Fibroblast of villous mesenchyme (primary cell): ENCODE results near the gene SCFD1. TPM values are rescaled to one million over a fixed set of nuclear protein-coding genes. Genes with fewer than 3 reads are reported as not detected.
A peak's percentile ranks its signal among the peaks of the same experiment; 100 is the strongest.
"Not testable (repeated sequence)": the region's sequence is repeated elsewhere in the genome, so short reads cannot be mapped to it uniquely, and the experiment has no call there.

Experiments used
- DNase-seq: peaks from one replicate; pipeline ENCODE4 v3.0.0-alpha.2; 2010; ENCODE audit warnings: low read depth
- H3K4me3 ChIP-seq: 2 replicates; pipeline ENCODE4 v1.5.1; 2011; ENCODE audit warnings: low read depth, mild to moderate bottlenecking, low read length
- total RNA-seq: library from RNA; depleted of rRNA; stranded (reverse); fragments of >200 nt; gene quantifications from 2 replicates; pipeline ENCODE4 v1.2.3, GENCODE V29; 2012
- TF ChIP-seq, protein P1 (sequence below): IDR thresholded peaks from 2 replicates; pipeline ENCODE4 v1.5.1; 2012; ENCODE audit warnings: low read depth, mild to moderate bottlenecking, low read length; ENCODE audit not compliant: insufficient read depth

Gene SCFD1
- total RNA-seq, 1 donor = 203 TPM

DNA sequence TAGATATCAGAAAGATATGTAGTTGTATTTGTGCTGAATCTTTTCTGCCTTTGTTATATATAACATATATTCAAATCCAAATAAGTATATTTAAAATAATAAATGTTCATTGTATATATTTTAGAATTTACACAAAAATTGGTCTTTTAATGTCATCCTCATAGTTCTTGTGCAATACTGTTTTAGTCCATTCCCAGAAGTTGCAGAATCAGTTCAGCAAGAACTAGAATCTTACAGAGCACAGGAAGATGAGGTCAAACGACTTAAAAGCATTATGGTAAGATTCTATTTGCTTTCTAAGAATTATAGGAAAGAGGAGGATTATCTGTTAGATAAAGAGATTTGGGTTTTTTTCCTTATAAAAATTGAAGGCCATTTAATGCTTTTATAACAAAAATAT lies 51.0 kb downstream of the SCFD1 start:
- DNase-seq = peak; percentile 12
- TF ChIP-seq, protein P1, sequence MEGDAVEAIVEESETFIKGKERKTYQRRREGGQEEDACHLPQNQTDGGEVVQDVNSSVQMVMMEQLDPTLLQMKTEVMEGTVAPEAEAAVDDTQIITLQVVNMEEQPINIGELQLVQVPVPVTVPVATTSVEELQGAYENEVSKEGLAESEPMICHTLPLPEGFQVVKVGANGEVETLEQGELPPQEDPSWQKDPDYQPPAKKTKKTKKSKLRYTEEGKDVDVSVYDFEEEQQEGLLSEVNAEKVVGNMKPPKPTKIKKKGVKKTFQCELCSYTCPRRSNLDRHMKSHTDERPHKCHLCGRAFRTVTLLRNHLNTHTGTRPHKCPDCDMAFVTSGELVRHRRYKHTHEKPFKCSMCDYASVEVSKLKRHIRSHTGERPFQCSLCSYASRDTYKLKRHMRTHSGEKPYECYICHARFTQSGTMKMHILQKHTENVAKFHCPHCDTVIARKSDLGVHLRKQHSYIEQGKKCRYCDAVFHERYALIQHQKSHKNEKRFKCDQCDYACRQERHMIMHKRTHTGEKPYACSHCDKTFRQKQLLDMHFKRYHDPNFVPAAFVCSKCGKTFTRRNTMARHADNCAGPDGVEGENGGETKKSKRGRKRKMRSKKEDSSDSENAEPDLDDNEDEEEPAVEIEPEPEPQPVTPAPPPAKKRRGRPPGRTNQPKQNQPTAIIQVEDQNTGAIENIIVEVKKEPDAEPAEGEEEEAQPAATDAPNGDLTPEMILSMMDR = no peak
- no peak overlapping the region for H3K4me3 ChIP-seq

DNA sequence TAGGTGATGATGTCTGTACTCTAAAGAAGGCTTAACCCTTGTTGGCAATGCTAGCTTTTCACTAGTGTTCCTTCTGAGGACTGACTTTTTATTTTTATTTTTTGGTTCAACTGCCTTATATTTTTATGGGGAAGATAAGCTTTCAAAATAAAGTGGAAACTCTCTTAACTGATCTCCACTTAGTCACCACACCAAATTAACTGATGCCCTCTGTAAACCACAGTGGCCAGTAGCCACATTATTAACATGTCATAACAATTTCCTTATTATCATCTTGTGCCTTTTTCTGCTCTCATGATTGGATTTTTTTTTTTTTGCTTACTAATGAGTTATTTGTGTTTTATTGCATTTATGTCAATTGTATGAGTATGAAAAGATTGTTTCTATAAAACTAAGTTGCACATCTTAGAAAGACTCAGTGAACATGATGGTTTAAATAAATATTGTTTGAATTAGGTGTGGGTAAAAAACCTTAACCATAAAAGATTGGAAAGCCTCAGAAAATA lies 56.9 kb downstream of the SCFD1 start:
- DNase-seq = peak; percentile 14
- TF ChIP-seq, protein P1 = no peak

DNA sequence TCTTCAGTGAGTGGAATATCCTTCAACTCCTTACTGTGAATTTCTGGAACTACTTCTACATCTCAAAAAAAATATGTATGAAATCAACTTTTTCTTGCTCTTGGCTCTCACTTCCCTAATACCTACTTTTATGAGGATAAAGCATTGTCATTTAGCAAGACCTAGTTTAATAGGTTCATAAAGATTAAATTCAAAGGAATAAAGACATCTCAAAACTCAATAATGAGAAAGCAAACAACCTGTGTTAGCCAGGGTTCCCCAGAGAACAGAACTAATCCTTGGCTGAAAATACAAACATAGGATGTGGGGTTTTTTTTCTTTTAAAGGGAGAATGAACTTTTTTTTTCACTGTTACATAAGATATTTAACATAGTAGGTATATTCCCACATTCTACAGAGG lies 57.9 kb downstream of the SCFD1 start:
- DNase-seq = no peak
- H3K4me3 ChIP-seq = no peak overlapping the region
- TF ChIP-seq, protein P1 = no peak

More for the DNA sequence above, 56.9 kb downstream of the SCFD1 start:
- no peak overlapping the region for H3K4me3 ChIP-seq

DNA sequence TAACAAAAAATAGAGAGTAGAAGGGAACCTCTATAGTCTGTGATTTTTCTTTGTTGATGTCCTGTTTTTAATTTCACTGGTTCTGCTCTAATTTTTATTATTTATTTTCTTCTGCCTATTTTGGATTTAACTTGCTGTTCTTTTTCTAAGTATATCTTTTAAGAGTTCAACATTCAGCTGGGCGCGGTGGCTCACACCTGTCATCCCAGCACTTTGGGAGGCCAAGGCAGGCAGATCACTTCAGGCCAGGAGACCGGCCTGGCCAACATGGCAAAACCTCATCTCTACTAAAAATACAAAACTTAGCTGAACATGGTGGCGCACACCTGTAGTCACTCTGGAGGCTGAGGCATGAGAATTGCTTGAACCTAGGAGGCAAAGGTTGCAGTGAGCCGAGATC lies 58.7 kb downstream of the SCFD1 start:
- not testable (repeated sequence) for H3K4me3 ChIP-seq, DNase-seq

- peak; percentile 22 for DNase-seq
- TF ChIP-seq, protein P1 = peak; percentile 55
- H3K4me3 ChIP-seq = no peak overlapping the region
These were observed 59.7 kb downstream of the SCFD1 start for GRCh38 chr14:30681752-30682355.

- peak; percentile 30 for DNase-seq
- peak overlapping the region; percentile 46 for H3K4me3 ChIP-seq
These were observed 68.6 kb downstream of the SCFD1 start for GRCh38 chr14:30690487-30691355.

- TF ChIP-seq, protein P1 = no peak
- no peak for DNase-seq
- H3K4me3 ChIP-seq = no peak overlapping the region
These were observed 69.8 kb downstream of the SCFD1 start for GRCh38 chr14:30691751-30692398.
